Measurements from ENCODE around the gene GRIK3. TPM values are rescaled to one million over a fixed set of nuclear protein-coding genes. Genes with fewer than 3 reads are reported as not detected.

The GRIK3 gene
- total and polyA plus RNA-seq, 2 of the 8 experiments (the other 6 are each of a cell fraction or from before 2014, with no cell fraction given): 2.1 to 3.4 TPM

DNA sequence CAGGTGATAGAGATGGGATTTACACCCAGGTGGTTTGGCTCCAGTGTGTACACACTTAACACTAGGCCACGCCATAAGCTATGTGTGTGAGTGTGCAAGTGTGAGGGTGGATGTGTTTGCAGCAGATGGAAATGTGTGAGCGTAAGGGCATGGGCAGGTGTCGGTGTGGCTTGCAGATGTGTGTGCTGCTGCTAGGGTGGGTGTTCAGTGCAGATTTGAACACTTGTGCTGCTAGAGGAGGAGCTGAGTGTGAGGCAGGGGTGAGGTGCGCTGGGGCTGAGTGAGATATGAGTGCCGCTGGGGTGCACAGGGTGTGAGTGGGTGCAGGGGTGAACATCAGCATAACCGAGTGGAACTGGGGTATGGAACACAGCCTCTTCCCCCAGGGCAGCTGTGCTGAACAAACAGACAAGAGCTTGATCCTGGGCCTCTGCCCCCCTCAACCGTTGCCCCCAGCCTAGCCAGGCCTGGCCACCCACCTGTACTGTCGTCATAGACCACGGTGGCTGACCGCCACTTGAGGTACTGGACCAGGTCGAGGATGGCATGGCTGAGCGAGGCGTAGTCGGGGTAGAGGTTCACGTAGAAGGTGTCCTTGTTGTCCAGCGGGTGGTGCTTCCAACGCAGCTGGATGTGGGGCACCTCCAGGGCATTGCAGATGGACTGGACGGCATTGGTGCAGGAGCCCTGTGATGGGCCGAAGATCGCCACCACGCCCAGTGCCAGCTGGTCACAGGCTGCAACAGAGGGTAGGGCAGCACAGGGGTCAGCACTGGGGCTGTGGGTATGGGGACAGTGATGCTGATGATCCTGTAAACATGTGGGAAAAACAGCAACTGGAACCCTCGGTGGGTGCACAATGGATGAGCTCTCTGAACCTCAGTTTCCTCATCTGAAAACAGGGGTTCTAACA, 153.9 kb downstream of the GRIK3 start (continued):
- TF ChIP-seq EZH2 (IDR thresholded peaks at IDR 0.05; ENCODE audit: low read depth, low read length, severe bottlenecking) (no peak), EGR1 (IDR thresholded peaks at IDR 0.05; ENCODE audit: borderline replicate concordance, low read depth, low read length) (no peak)
